HT1080 (cell line): ENCODE data around the gene RALGPS2. TPM values are rescaled to one million over a fixed set of nuclear protein-coding genes. Genes with fewer than 3 reads are reported as not detected.
"Not testable (repeated sequence)": the region's sequence is repeated elsewhere in the genome, so short reads cannot be mapped to it uniquely, and the experiment has no call there.

Source experiments
- DNase-seq: peaks from one replicate; pipeline ENCODE4 v3.0.0-alpha.2; 2015; ENCODE audit warnings: low read depth
- total RNA-seq: library from RNA; depleted of rRNA; stranded (reverse); fragments of >200 nt; shearing (Covaris generic); gene quantifications from 2 replicates; pipeline ENCODE4 v1.2.3, GENCODE V29; 2014

RALGPS2 gene
- total RNA-seq, 1 experiment from 2014 or later: 9.4 TPM

DNA sequence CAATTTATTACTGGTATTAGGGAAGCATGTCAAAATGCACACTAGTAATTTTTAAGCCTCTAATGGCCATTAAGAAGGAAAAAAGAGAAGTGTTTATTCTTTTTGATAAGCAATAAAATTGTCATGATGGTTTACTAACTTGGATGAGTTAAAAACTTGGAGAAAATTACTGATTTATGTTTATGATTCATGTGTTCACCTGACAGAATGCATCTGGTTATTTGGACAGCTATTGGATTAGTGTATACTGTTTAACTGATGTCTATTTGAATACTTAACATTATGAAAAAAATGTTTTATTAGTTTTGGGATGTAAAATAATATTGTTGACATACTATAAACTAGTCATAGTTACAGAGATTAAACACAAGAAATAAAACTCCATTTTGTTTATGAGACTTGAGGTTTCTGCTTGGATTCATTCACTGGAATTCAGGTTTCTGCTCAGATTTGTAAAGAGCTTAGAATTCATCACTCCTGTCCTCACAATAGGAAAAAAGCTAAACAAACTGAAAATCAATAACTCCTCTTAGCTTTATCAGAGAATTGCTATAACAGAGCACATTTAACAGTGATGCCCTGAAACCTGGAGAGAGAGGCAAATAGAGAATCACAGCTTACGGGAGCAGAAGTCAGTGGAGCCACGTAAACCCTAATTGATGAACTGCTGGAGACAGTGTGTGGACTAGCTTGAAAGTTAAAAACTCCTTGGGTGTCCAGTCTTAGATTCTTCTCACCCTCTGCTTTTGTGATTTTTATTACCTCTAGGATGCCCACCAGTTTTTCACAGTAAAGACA, 56.7 kb downstream of the RALGPS2 start:
- no peak for DNase-seq

DNA sequence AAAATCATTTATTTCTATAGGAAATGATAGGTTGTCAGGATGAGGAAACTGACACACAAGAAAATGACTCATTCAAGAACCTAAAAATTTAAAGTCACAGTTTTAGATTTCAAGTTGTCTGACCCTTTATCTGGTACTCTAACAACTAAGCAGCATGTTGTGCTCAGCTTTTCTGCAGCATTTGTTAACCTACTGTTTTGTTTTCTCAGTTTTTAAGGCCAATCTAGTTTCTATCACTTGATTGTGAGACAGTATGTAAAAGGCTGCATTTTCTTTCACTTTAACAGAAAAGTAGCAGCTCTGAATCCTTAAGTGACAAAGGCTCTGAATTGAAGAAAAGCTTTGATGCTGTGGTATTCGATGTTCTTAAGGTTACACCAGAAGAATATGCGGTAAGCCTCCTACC, 59.1 kb downstream of the RALGPS2 start:
- DNase-seq: peak; percentile 21

DNA sequence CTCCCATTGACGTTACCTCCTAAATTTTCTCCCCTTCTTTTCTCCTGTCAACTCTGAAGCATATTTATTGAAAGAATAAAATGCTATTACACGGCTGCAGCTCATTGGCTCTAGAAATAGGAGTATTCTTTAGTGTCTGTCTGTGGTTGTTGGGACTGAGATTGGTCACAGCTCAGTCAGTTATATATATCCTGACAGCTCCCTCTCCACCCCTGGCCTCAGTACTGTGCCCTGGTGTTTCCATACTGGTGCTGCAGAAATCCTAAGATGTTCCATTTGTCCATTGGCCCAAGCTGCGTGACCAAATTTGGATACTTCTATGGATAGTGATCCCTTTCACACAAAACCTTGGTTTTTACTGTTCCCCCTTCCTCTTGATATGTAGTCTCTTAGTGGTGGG, 67.3 kb downstream of the RALGPS2 start:
- no peak for DNase-seq

DNA sequence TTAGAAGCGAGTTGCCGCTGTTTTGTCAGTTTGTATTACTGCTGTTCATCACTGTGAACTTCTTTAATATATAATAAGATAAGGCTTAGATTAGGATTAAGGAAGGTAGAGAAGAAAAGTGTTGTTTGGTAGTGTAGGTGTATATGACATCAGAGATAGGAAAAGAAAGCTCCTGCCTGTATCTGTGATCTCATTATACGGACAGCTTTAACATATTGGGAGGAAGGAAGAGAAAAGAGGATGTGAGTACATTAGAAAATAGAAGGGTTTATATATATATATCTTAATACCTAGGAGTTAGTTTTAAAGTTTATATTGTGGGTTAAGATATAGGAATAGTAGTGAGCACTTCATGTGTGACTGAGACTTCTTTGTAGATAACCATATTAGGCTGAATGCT, 71.0 kb downstream of the RALGPS2 start:
- DNase-seq: no peak

DNA sequence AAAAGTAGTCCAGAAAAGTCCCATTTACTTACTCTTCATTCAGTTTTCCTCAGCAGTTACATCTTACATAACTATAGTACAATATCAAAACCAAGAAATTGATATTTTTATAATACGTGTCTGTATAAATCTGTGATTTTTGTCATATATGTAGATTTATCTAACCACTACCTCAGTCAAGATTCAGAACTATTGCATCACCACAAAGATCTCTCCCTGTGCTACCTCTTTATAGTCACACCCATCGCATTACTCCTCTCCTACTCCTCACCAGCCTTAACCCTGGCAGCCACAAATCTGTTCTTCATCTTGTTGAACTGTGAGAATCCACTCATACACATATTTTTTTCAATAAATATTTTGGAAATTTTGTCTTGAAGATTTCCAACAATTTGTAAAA, 72.5 kb downstream of the RALGPS2 start:
- DNase-seq: no peak

DNA sequence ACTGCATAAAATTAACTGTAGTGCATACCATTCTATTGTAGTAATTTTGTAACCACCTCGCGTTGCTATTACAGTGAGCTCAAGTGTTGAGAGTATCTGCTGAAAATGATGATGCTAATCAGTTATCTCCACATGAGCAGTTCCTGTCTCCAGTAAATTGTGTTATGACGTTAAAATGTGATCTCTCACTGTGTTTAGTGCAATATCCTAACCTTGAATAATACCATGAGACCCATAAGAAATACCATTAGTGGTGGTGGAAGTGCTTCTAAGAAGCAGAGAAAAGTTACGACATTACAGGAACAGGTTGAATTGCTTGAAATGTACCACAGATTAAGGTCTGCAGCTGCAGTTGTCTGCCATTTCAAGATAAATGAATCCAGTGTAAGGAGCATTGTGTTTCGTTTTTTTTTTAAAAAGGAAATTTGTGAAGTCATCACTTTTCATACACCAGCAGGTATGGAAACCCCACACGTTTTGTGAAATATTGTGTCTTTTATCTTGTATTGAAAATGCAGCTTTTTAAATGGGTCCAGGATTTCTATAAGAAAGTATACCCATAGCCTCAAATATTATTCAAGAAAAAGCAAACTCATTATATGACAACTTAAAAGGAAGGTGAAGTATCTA, 73.3 kb downstream of the RALGPS2 start:
- no peak for DNase-seq

DNA sequence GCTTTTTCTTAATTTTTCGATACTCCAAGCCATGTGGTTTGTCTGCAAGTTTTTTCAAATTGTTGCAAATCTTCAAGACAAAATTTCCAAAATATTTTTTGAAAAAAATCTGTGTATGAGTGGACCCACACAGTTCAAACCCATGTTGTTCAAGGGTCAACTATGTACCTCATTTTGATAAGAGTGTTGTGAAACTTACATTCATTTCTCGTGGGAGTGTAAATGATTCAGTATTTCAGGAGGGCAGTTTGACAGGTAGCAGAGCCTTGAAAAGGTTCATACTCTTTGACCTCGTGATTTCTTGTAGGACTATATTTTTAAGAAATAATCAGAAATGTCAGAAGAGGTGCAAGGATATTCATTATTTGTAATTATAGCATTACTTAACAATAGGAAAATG, 77.8 kb downstream of the RALGPS2 start:
- DNase-seq: no peak

DNA sequence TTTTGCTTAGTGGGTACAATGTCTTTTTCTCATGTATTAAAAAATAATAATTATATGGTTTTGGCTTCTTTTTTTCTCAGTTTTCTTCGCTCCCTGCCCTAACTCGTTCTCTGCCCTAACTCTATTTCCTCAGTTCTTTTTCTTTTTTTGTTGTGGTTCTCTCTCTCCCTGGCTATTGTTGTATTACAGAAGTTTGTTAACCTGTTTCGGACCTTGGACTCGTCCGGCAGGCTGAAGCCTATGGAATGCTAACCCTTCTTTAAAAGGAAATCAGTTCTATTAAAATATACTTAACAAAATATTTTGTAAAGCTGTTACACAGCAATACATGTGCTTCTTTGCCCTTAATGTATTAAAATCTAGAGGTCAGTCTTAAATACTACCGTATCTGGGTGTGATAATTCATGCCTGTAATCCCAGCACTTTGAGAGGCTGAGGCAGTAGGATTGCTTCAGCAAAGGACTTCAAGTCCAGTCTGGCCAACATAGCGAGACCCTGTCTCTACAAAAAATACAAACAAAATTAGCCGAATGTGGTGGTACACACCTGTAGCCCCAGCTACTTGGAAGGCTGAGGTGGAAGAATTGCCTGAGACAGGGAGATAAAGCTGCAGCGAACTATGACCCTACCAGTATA, 81.7 kb downstream of the RALGPS2 start:
- DNase-seq: no peak

DNA sequence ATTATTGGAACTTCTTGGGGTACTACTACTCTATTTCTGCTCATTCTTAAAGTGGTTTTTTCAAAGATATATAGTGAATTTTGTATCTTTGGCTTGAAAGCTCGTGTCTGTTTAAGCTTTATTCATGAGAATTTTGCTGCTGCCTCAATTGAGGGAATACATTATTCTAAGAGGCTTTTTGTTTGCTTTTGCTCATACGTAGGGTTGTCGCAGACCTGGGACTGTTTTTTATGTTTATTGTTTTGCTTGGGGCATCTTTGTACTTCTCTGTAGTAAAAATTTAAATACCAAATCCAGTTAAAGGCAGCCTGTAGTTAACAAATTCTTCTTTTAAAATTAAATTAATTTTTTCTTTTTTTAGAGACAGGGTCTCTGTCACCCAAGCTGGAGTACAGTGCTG, 83.5 kb downstream of the RALGPS2 start:
- DNase-seq: no peak

DNA sequence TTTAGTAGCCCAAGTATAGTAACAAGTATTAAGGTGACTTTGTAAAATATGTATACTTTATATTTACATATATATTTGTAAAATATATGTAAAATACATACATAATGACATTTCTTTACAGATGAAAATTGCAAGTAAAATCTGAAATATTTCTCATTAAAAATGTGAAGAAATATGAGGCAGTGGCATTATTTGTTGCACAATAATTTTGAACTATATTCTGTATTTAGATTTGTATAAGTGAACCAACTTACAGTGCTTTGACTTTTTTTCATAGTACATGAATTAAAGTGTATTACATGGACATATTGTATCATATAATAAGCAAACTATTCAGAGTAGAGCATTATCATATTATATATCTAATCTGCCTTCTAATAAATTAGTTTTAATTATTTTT, 85.5 kb downstream of the RALGPS2 start:
- no peak for DNase-seq

DNA sequence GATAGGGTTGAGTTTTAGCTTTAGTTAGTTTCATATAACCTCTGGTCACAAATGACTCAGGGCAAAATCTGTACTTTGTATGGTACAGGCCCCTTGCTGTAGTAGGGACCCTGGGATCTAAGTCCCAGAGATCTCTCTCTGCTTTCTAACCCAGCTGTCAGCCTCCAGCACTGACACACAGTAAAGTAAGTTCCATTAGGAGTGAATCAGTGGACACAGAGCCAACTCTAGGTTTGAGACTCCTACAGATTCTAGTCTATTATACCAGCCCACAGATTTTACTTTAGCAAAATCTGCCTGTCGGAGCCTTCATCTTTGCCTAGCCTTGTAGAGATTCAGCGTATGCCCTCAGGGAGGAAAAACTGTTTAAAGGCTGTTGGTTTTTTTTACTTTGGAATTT, 93.4 kb downstream of the RALGPS2 start:
- DNase-seq: no peak

DNA sequence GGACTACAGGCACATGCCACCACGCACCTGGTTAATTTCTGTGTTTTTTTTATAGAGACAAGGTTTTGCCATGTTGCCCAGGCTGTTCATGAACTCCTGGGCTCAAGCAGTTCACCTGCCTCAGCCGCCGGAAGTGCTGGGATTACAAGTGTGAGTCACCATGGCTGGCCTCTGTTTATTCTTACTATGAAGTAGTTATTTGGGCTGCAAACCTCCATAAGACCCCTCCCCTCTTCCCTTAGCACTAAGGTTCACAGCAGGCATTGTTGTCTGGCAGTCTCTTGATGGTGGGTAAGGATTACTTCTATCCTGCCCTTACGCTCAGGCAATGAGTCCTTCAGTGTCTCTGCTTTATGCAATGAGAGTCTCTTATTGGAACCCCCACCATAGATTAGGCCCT, 94.1 kb downstream of the RALGPS2 start:
- DNase-seq: peak; percentile 13

DNA sequence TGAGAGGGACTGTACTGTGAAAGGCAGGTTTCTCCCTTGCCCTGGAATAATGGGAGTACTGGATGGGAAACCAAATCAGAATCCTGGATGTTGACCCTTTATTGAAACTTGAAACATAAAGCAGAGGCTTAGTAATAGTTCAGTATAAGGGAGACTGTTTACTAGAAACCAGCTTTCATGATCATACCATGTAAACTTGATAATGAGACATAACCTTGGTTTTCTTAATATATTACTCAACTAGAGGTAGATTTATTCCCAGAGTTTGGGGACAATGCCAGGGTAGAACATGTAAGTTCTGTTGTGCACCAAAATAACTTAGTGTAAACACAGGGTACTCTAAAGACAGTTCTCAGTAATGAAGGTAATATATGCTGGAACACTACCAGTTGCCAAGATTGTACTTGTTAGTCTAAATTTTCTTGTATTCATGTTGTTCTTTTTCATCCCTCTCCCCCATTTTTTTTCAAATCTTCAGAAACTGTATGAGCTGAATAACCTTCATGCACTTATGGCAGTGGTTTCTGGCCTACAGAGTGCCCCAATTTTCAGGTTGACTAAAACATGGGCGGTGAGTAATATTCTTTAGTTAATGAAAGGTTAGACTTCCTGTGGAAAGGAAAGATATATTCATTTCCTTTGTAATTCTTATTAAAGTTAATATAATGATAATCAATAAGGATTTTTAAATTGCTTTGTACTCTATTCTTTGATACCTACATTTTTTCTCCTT, 96.3 kb downstream of the RALGPS2 start:
- no peak for DNase-seq

DNA sequence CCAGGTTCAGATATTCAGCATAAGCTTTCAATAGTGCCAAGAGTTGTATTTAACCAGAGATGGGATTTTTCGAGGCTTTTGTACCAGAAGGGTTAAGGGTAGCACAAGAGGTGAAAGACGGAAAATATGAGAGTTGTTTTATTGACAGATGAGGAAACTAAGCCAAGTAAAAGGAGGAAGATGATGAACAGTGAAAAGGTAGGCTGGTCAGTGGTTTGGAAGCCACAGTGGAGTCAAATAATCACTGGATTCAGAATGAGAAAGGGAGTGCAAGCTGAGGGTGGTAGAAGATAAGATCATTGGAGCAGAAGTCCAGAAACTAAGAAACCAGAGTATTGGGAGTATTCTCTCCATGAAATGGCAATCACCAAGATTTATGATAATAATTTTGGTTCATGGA, 100.1 kb downstream of the RALGPS2 start:
- DNase-seq: no peak

DNA sequence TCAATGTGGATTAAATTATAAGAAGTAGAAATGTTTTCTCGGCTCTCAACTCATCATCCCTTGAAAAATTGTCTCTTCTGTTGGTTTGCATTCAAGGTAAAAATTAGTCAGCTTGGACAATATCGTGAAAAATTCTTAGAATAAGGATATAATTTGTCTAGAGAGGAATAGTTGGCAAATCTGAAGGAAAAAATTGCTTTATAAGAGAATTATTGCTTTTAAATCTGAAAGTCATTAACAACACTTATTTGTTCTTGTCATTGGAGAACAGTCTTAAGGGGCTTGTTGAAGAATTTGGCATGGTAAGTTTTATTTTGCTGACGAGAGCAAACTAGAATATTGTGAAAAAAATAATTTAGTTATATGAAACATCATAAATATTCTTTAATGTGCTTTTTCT, 119.4 kb downstream of the RALGPS2 start:
- DNase-seq: no peak

DNA sequence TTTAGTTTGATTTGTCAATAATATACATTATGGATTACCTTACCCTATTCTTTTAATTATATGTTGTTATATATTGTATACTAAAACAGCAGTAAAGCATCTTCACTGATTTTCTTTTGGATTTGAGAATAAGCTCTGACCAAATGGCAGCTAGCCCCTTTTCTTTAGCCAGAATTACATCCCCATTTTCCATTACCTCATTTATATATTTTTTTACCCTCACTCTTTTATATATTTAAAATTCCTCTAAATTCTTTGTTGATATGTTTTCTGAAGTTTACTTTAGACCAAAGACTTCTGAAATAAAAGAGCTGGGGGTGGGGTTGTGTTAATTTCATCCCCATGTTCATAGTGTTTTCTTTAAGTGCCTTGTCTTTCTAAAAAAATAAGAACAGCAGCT, 121.3 kb downstream of the RALGPS2 start:
- DNase-seq: no peak

DNA sequence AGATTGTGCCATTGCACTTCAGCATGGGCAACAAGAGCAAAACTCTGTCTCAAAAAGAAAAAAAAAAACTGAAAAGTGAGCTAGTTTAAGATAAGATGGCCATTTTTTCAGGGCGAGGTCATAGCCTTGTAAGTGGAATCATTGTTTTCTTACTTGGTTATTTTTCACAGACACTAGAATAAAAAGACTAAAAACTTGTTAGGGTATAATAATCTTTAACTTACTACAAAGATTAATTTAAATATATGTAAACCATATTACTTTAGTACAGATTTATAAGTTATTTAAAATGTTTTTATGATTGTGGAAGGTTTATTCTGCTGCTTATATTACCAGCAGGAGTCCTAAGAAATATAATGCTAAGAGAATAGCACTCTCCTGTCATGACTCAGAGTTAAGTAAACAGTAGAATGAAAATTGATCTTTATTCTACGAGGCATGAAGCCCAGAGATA, 122.4 kb downstream of the RALGPS2 start:
- peak; percentile 61 for DNase-seq

DNA sequence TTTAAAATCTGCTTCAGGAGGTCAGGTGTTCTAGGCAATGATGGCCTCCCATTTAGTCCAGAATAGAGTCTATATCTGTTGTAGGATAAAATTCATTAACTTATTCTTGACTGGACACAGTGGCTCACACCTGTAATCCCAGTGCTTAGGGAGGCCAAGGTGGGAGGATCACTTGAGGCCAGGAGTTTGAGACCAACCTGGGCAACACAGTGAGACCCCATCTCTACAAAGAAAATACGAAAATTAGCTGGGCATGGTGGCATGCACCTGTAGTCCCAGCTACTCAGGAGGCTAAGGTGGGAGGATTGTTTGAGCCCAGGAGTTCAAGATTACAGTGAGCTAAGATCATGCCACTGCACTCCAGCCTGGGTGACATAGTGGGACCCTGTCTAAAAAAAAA, 122.9 kb downstream of the RALGPS2 start:
- not testable (repeated sequence) for DNase-seq

DNA sequence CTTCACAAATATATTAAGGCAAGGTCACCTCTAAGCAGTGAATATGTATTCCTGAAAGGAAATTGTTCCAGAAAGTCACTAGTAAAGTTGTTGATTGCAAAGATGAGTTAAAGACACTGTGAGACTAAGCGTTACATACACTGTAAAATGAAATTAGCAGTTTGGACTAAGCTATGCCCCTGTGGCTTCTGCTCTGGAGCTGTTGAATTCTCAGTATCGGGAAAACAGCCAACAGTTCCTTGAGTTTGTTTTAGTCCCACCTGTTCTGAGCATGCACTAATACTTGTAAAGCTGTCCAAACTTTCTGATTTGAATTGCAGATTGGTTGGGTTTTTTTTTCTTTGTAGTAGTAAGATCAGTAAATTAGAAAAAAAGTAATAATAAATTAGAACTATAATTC, 124.9 kb downstream of the RALGPS2 start:
- DNase-seq: no peak

DNA sequence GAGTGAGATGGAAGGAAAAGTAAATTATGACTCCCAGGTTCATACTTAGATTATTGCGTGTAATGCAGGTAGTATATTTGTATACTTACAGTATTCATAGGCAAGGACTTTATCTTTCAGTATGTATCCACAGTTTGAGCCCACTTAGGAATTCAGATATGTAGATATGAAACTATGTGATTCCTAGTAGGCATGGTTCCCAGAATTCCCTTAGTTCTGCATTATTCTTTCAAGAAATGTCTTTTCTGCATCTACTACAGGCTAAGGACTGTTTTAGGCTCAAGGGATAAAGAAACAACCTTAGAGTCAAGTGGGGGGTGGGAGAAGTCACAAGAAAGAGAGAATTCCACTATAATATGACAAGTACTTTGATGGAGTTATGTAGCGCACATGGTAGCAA, 132.1 kb downstream of the RALGPS2 start:
- DNase-seq: no peak

DNA sequence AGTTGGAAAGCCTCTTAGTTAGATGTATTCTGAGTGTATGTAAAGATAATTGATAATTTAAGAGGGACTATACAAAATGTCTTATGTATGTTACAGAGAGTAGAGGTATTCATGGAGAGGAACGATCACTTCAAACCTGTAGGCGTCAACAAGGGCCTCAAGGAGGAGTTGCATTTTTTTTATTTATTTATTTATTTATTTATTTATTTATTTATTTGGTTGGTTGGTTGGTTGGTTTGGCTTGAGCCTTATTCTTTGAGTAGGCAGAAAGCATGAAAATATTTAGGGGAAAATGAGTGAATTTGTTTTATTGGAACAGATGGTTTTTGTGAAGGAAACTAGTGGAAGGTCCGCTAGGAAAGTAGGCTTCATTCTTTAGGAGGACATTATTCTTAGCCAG, 137.4 kb downstream of the RALGPS2 start:
- DNase-seq: no peak

DNA sequence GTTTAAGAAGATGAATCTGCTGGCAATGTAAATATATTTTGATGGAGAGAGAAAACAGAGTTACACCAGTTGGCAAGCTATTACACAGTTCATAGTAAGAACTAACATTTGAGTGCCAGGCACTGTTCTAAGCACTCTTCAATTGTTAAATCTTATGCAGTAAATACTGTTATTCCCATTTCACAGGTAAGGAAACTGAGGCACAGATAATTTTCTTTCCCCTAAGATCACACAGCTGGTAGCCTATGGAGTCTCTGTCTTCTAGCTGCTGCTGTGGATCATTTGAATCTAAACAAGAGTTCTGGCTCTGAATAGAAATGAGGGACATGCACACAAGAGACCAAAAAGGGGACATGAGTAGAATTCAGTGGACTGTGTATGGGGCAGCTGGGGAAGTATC, 137.8 kb downstream of the RALGPS2 start:
- DNase-seq: no peak
